ENCODE measurements around the gene OTUD3.
"Not testable (repeated sequence)": the region's sequence is repeated elsewhere in the genome, so short reads cannot be mapped to it uniquely, and the experiment has no call there.

OTUD3 gene

DNA sequence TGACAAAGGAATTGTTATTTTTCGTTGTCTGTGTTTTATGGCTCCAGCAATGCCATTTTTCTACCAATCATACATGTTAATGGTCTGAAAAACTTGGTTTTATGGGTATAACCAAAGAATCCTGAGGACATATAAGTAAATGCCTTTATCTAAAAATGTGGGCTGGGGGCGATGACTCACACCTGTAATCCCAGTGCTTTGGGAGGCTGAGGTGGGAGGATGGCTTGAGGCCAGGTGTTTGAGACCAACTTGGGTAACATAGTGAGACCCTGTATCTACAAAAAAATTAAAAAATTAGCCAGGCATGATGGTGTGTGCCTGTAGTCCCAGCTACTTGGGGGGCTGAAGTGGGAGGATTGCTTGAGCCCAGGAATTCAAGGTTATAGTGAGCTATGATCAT, 12.7 kb upstream of the OTUD3 start:
- DNase-seq: not testable (repeated sequence)

DNA sequence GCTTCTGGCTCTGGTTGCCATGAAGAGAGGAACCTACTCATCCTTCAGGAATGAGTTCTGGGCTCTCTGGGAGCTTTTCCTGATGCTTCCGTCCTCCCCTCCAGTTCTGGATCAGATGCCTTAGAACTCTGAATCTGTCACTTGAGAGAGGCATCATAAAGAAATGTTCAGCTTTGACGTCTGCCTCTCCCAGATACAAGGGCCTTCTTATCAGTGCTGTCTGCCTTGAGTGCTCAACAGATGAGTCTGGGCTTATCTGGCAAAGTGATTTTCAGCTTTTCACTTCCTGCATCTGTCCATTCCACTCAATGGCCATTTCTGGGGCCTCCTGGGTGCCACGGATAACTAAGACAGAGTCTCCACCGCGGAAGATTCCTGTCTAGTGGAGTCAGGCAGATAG, 12.3 kb upstream of the OTUD3 start:
- no peak for DNase-seq

DNA sequence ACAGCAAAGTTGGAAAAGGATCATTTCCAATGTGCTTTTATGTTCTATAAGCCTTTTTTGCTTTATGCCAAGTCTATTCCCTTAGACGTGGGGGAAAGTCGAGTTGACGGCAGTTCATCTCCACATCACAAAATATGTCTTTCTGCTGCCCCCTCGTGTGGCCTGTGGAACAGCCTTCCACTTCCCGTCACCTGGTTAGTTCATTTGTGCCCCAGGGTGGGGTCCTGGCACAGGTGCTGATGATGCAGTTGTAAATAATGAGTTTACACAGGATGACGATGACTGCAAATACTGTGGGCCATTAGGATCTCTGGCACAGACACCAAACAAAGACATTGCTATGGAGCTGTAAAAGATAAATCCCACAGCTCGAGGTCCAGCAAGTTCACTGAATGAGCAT, 10.0 kb upstream of the OTUD3 start:
- DNase-seq: peak in 1 of 2 experiments; percentile 29

DNA sequence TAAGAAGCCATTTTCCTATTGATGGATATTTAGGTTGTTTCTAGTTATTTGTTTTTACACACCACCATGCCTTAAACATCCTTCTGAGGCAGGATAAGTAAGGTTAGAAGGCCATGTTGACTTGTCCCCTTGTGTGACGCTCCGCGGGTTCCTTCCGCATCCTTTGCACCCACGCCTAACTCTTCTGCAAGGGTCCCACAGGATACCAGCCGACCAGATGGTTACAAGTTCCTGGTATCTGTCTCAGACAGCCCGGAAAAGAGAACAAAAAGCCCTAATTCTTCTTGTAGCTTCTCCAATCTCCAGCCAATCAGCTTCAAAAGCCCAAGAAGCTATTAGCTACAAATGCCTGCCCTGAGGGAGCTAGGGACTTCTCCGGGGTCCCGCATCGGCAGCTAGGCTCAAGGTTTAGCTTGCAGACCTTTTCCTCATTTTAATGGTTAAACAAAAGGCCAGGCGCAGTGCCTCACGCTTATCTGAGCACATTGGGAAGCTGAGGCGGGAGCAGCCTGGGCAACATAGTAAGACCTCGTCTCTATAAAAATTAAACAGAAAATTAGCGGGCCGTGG, 4.9 kb upstream of the OTUD3 start:
- DNase-seq: no peak

DNA sequence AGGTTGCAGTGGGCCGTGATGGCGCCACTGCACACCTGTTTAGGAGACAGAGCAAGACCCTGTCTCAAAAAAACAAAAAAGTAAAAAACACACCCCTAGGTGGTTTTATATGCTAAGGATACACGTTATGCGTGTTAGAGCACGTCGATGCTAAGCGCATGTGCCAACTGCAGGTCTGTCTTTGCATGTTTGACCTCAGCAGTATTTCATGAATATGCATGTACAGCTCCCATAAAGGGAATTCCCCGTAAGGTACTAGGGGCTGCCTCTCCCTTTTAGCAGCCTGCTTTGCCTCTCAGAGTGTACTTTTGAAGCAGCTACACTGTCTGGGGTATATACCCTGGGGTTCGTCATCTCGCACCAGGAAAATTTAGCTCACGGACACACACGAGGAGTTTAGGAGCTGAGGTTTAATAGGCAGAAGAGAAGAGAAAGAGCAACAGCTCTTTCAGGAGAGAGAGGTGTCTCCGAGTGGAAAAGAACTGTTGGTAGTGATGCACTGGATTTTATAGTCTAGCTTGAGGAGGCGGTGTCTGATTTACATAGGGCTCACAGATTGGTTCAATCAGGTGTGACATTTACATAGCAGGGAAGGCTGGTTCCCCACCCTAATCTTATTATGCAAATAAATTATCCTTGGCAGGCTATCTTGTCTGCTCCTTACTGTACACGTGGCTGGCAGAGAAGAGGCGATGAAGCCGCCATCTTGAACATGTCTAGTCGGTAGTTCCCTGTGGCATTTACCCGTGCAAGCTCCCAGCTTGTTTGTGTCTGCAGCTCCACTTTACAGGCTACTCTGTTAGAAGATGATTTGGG, 4.2 kb upstream of the OTUD3 start:
- no peak for DNase-seq

DNA sequence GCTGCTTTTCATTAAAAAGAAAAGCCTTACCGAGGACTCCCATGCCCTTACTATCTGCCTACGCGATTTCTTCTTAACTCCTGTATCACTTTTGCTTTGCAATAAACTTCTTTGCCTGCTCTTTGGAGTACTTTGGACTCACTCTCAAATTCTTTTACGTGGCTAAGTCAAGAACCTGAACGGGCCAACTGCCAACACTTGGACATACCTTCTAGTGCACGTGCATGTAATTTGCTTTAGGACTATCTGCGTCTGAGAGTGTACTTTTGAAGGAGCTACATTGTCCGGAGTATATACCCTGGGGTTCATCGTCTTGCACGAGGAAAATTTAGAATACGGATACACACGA, 3.6 kb upstream of the OTUD3 start:
- DNase-seq: no peak

DNA sequence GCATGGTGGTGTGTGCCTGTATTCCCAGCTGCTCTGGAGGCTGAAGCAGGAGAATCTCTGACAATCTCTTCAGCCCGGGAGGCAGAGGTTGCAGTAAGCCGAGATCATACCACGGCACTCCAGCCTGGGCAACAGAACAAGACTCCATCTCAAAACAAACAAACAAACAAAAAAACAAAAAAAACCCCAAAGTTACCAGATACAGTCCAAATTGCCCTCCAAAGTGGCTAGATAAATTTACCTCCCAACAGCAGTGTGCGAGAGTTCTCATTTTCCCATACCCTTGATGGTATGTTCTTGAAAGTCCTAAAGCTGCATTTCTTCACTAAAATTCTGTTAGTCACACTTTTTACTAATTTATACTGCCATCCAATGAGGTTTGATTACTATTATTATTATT, 3.0 kb upstream of the OTUD3 start:
- no peak for DNase-seq

DNA sequence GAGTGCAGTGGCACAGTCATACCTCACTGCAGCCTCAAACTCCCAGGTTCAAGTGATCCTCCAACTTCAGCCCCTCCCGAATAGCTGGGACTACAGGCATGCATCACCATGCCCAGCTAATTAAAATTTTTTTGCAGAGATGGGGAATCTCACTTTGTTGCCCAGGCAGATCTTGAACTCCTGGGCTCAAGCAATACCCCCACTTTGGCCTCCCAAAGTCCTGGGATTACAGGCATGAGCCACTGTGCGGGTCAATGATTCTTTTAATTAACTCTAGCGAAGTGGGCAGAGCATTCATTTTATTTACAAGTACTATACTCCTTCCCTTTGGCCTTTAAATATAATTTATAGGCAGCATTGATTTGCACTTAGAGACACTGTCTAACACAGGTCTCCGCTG, 2.5 kb upstream of the OTUD3 start:
- DNase-seq: no peak

DNA sequence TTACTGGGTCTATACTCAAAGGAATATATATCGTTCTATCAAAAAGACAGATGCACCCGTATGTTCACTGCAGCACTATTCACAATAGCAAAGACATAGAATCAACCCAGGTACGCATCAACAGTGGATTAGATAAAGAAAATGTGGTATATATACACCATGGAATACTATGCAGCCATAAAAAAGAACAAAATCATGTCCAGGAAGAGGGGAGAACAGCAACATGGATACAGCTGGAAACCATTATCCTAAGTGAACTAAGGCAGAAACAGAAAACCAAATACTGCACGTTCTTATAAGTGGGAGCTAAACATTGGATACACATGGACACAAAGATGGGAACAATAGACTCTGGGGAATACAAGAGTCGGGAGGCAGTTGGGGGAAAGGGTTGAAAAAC, 1.4 kb upstream of the OTUD3 start:
- DNase-seq: not testable (repeated sequence)

DNA sequence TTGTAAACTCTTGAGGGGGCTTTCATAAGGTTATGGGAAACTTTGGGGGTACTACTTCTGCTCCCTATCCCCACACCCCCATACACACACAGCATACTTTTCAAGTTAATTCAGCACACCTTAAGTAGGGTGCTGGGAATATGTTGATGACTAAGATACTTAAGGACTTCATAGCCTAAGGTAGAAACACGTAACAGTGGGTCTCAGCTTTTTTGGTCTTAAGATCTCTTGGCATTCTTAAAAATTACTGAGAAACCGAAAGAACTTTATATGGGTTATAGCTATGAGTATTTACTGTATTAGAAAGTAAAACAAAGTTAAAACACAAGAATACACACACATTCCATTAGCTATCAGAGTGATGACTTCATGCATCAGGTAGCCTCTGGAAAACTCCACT, 2.1 kb downstream of the OTUD3 start:
- DNase-seq: no peak

DNA sequence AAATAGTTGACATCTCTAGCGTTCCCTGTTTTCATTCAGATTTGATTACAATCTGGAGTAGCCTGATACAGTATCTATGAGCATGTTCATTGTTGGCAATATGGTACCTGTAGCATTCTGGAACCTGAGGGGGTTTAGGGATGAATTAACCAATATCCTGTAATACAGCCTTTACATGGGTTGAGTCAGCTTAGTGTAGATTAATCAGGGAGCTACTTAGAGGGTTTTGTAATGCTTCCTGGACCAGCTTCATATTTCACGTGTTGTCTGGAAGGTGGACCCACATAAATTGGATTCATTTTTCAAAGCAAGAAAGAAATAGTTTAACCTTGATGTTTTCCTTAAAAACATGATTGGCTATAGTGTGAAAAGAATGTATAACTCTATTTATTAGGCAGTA, 3.6 kb downstream of the OTUD3 start:
- no peak for DNase-seq

DNA sequence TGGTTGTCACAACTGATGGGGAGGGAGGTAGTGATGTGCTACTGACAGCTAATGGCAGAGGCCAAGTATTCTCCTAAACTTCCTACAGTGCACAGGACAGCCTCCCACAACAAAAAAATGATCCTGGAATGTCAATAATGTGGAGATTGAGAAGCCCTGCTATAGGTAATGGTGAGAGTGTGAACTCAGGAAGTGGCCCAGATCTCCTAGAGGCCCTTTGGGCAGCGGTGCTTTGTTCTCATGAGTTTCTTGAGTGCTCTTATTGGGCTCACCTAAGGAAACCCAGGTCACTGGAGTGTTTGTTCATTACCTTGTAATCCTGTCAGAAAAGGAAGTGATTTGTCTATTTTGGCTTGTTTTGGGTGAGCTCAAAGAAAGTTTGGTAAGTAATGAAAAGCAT, 5.9 kb downstream of the OTUD3 start:
- no peak for DNase-seq

DNA sequence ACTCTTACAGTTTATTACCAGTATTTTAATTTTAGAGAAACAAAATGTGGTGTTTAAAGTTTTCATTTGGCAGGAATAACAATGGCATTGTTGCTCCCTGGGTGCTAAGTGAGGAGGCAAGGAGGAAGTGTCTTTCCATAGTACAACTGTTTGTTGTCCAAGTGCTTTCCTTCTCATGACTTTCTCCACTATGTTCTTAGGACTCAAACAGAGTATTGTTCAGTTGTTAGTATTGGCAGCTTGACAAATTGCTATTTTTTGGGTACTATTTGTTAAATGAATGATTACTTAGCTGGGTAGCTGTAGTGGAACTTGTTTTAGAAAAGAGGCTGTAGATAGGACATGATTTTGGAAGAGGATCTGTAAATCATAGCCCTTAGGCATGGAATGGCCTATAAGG, 7.5 kb downstream of the OTUD3 start:
- no peak for DNase-seq

DNA sequence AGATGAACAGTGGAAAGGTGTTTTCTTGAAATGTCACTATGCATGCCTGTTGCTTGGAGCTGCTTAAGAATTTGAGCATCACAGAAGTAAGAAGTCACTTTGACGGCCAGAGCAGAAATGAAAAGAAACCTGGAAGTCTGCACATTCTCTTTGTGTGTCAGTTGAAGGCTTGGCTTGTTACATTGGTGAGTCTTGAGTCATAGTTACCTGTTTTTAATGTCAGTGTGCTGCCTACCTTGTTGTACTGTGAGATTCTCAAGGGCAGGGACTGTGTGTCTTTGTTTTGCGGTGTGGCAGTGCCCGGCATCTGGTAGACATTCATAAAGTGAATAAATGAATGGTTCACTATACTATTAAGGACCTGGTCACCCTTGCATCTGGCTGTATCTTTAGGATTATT, 9.9 kb downstream of the OTUD3 start:
- DNase-seq: no peak

DNA sequence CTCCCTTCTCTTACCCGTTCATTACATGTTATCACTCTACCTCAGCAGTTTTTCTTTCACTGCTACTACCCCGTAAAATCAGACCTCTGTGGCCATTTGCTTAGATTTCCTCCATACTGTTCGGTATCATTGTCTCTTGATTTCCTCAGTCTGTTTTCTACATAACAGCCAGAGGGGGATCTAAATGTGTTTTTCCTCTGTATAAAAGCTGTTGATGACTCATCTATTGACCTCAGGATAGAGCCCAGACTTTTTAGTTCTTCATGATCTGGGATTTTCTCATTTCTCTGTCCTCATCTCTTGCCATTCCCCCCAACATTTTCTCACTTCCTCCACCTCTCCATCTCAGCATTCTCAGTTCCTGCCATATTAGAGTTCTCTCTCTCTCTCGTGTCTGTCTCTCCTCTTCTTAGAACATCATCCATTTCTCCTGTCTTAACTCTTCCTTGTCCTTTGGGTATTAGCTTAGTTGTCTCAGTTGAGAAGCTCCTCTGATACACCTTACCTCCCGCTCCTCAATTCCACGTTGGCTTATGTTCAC, 10.5 kb downstream of the OTUD3 start:
- DNase-seq: no peak

DNA sequence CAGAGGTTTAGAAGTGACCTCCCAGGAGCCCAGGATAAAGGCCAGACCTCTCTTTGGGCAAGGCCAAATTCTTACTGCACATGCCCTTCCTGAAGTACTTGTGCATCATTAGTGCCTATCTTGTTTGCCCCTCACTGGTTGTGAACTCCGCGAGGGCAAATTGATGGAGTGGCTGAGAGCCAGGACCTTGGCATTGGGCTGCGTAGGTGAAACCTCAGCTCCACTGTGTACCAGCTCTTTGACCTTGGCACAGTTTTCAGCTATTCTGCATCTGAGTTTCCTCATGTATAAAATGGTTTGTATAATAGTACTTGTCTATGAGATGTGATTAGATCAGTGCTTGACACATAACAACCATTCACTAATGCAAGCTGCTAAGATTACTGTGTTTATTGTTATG, 11.5 kb downstream of the OTUD3 start:
- no peak for DNase-seq

DNA sequence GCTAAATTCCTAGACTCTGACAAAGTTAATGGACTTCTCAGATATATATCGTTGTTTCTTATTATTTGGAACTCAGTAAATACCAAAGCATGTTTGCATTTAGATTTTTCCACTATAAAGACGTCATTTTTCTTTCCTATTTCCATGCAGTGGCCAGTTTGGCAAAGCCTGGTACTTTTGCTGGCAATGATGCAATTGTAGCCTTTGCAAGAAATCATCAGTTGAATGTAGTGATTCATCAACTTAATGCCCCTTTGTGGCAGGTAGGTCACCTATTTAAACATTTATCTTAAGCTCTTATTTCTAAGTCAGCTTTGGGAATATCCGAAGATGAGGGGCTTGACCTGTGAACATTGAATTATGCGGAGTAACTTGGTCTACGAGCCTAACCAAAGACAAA, 12.0 kb downstream of the OTUD3 start:
- DNase-seq: no peak

DNA sequence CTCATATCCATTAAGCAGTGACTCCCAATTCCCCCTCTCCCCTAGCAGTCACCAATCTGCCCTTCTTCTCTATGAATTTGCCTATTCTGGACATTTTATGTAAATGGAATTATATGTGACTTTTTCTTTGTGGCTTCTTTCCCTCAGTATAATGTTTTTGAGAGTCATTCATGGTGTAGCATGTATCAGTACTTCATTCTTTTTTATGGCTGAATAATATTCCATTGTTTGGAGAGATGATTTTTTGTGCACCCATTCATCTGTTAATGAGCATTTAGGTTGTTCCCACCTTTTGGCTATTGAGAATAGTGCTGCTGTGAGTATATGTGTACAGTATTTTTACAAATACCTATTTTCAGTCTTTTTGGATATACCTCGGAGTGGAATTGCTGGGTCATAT, 19.5 kb downstream of the OTUD3 start:
- DNase-seq: no peak

DNA sequence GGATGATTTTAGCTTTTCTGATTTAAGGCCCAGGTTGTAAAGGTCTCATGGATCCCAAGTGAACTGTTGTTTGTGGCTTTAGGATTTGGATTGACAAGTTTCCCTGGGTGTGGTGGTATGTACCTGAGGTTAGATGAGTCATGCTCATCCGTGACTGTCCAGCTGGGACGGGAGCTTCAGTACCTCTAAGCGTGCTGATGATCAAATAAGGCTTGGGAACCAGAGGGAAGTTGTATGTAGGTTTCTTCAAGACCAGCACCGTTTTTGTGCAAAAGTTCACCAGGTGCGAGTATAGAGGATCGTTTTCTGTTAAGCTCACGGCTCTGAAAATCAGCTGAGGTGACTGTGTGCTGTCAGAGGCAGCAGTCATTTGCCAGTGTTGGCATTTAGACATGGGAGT, 21.4 kb downstream of the OTUD3 start:
- no peak for DNase-seq

DNA sequence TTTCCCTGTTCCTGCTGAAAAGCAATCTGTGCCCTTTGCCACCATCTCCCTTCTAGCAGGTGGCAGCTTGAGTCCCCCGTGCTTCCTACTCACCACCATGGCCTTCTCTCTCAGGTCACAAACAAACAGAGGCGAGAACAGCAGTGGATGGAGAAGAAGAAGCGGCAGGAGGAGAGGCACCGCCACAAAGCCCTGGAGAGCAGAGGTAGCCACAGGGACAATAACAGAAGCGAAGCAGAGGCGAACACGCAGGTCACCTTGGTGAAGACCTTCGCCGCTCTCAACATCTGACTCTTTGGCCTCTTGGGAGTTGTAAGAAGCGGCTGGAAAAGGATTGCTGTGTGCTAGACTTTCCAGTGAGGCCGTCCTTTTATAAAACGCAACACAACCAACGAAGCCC, 25.3 kb downstream of the OTUD3 start:
- no peak for DNase-seq

DNA sequence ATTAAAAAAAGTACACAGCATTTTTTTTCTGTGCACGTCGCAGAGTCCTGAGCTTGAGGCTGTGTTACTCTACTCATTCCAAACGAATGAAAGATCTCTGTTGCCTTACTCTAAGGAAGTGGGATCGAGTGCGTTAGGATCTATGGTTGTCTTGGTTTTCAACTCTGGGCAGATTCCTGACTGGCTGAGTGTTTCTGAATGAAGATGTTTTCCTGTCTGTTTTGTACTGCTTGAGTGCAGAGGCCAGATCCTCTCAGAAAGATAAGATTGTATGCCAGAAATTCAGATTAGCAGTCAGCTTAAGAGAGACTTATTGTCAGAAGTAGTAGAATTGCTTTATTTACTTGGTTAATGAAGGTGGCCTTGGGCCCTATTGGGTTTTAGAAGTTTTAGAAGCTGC, 27.2 kb downstream of the OTUD3 start:
- no peak for DNase-seq

DNA sequence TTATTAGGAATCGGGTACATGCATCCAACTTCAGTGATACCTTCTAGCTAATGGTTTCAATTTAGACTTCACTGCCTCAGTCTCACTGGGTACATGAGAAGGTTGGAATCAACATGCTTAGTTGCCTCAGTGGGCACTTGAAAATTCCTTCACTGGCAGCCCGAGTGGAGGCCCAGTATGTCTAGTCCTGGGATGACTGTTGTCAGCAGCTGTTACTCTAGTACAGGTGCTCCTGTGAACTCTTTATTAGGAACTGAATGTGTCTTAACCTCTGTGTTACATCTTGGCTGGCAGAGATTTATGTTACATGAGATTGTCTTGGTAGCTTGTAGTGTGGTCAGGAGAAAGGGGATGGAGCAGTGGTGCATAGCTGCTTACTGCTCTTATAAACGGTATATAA, 27.8 kb downstream of the OTUD3 start:
- no peak for DNase-seq

DNA sequence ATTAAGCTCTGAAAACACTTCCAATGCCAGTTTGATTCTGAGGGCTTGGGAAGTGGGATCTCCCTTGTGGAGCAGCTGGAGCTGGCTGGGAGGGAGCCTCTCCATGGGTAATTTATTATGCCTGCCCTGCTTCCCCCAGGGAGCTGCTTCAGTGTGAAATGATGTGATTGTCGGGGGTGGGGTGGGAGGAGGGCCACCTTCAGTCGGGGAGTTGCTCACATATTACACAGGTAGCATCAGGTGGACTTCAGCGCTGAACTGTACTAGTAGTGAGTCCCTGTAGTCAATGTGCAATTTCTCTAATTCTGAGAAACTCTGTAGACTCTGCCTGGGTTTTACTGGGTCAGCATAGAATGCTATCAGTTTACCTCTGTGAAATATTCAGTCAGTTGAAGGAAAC, 28.5 kb downstream of the OTUD3 start:
- no peak for DNase-seq

DNA sequence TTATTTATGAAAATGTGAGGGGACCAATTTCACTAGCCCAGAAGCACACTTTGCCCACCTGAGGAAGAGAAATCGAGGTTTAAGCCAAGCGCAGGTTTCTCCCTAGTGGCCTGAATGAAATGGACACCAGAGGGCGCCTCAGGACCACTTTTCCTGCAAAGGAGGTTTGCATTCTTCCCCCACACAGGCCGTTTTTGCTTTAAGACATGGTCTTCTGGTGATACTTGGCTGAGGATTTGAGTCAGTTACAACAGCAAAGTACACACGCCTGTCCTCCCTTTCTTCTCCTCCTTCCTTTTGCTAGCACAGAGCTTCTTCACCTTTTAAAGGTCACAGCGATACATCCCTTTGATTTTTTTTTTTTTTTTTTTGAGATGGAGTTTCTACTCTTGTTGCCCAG, 35.9 kb downstream of the OTUD3 start:
- peak; percentile 33 to 66 for DNase-seq

DNA sequence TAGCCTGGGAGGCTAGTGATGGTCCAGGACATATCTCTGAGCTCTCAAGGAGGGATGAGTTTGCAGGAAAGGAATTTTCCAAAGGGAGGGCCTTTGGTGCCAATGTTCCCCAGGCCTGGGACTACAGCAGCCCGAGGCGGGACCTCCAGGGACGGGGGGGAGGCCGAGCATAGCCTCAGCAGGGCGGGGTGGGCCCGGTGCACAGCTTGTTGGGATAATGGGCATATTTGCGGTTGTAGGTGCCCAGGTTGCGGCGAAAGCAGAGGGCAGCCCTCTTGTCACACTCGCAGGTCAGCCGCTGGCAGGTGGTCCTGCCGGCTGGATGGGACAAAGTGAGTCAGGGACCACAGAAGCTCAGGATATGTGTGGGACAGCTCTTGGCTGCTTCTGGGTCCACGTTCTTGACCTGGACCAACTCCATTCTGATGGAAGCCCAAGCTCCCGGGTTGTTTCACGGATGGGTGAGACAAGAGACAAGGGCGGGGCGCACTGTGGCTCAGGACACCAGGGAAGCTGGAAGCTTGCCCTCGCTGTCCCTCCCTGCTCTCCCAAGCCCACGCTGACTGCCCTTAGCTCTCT, 38.0 kb downstream of the OTUD3 start:
- DNase-seq: no peak
